GM19455 (cell line): ENCODE measurements around the gene MINPP1.
"Not testable (repeated sequence)": the region's sequence is repeated elsewhere in the genome, so short reads cannot be mapped to it uniquely, and the experiment has no call there.

Experiments
- ATAC-seq: cut with Tn5 transposase; IDR thresholded peaks from one replicate; pipeline ENCODE4 v1.9.1; 2021; ENCODE audit not compliant: unreplicated experiment

MINPP1 gene

GRCh38 chr10:87504640-87505365 lies at the start of gene MINPP1:
Gene MINPP1 (plus strand): TSS chr10:87504893. CDS start chr10:87504916, 23 bp downstream.
- peak; percentile 86 for ATAC-seq

- ATAC-seq = not testable (repeated sequence)
Measured at GRCh38 chr10:87456586-87457220, 48.0 kb upstream of the MINPP1 start.

- ATAC-seq = not testable (repeated sequence)
Measured at GRCh38 chr10:87461751-87462150, 42.9 kb upstream of the MINPP1 start.

GRCh38 chr10:87466849-87467248 lies 37.8 kb upstream of the MINPP1 start:
- ATAC-seq = not testable (repeated sequence)

- ATAC-seq = not testable (repeated sequence)
Measured at GRCh38 chr10:87488733-87489132, 16.0 kb upstream of the MINPP1 start.

- ATAC-seq = not testable (repeated sequence)
Measured at GRCh38 chr10:87490285-87490684, 14.4 kb upstream of the MINPP1 start.

- not testable (repeated sequence) for ATAC-seq
Measured at GRCh38 chr10:87492450-87492849, 12.2 kb upstream of the MINPP1 start.

- not testable (repeated sequence) for ATAC-seq
Measured at GRCh38 chr10:87495446-87495845, 9.2 kb upstream of the MINPP1 start.

- ATAC-seq = not testable (repeated sequence)
Measured at GRCh38 chr10:87497386-87497785, 7.3 kb upstream of the MINPP1 start.

- not testable (repeated sequence) for ATAC-seq
Measured at GRCh38 chr10:87498106-87498789, 6.4 kb upstream of the MINPP1 start.

GRCh38 chr10:87500646-87501048 lies 4.0 kb upstream of the MINPP1 start:
- ATAC-seq = no peak

GRCh38 chr10:87503401-87503800 lies 1.3 kb upstream of the MINPP1 start:
- no peak for ATAC-seq

GRCh38 chr10:87503886-87504285 lies 807 bp upstream of the MINPP1 start:
- ATAC-seq = no peak

GRCh38 chr10:87504307-87504639 lies 420 bp upstream of the MINPP1 start:
- no peak for ATAC-seq

- peak; percentile 56 for ATAC-seq
Measured at GRCh38 chr10:87505366-87506111, 846 bp downstream of the MINPP1 start.

- no peak for ATAC-seq
Measured at GRCh38 chr10:87506956-87507355, 2.3 kb downstream of the MINPP1 start.

- ATAC-seq = no peak
Measured at GRCh38 chr10:87507879-87508483, 3.3 kb downstream of the MINPP1 start.

GRCh38 chr10:87508837-87509236 lies 4.1 kb downstream of the MINPP1 start:
- no peak for ATAC-seq

GRCh38 chr10:87510025-87510424 lies 5.3 kb downstream of the MINPP1 start:
- ATAC-seq = no peak

GRCh38 chr10:87511526-87511925 lies 6.8 kb downstream of the MINPP1 start:
- ATAC-seq = no peak

- ATAC-seq = no peak
Measured at GRCh38 chr10:87518937-87519336, 14.2 kb downstream of the MINPP1 start.
